Tibial artery (tissue), 4 donors: ENCODE data around the gene LETM1.

Source experiments
- DNase-seq, 2 donors: peaks; one replicate each; pipeline ENCODE4 v3.0.0-alpha.2; 2019
- H3K27ac ChIP-seq, 2 donors: fragments of 200-600 bp; sonication (generic) in 1 of 2; 1 replicate in 1 of 2; 2 replicates in 1 of 2; pipeline ENCODE4 v1.5.1; 2018 to 2019; ENCODE audit warnings: mild to moderate bottlenecking in 1 of 2
- H3K27me3 ChIP-seq, 2 donors: fragments of 200-600 bp; sonication (generic) in 1 of 2; one replicate each; pipeline versions ENCODE4 v1.5.1 to v1.6.0; 2016 to 2019
- H3K36me3 ChIP-seq, 3 donors: fragments of 200-600 bp; sonication (generic) in 2 of 3; one replicate each; pipeline ENCODE4 v1.5.1; 2016 to 2019; ENCODE audit warnings: mild to moderate bottlenecking in 2 of 3
- H3K4me1 ChIP-seq, 4 donors: fragments of 200-600 bp; sonication (generic) in 2 of 4; 1 replicate in 3 of 4; 2 replicates in 1 of 4; pipeline ENCODE4 v1.5.1; 2016 to 2019
- H3K4me3 ChIP-seq, 2 donors: fragments of 200-600 bp; sonication (generic) in 1 of 2; 1 replicate in 1 of 2; 2 replicates in 1 of 2; pipeline ENCODE4 v1.5.1; 2018 to 2019; ENCODE audit warnings: mild to moderate bottlenecking in 2 of 2
- H3K9me3 ChIP-seq, 3 donors: fragments of 200-600 bp; sonication (generic) in 1 of 3; one replicate each; pipeline ENCODE4 v1.5.1; 2016 to 2019
- CTCF ChIP-seq, 2 experiments: fragments of 200-600 bp in 1 of 2; fragments of 450-650 bp in 1 of 2; IDR thresholded peaks; one replicate each; pipeline ENCODE4 v1.5.1; 2017 to 2019; ENCODE audit warnings: antibody characterized with exemption in 2 of 2, mild to moderate bottlenecking in 1 of 2, moderate library complexity in 1 of 2
- intact Hi-C: fragments of 100-400 bp; cut with DNase I; formaldehyde crosslinking; loops from one replicate; pipeline ENCODE4 v1.15.0; 2023; ENCODE audit warnings: low total_unique reads

The LETM1 gene

GRCh38 chr4:1831331-1831730 lies 24.6 kb downstream of the LETM1 start:
- peaks cover 54 to 76% (median 73%) of the 10 kb centered on the region in 3 donors for H3K36me3 ChIP-seq
- H3K4me3 ChIP-seq, result no peak overlapping the region
- H3K4me1 ChIP-seq, result no peaks in the 10 kb centered on the region
- intact Hi-C loops, result loop anchor here (5.0 kb wide), 1 partner anchor 439 kb away; no protein-coding TSS in a partner anchor
- no peak for TF ChIP-seq CTCF (IDR thresholded peaks at IDR 0.05)
- no peak for DNase-seq
- no peak overlapping the region for H3K27ac ChIP-seq
- no peaks in the 10 kb centered on the region for H3K27me3 ChIP-seq
- no peaks in the 10 kb centered on the region for H3K9me3 ChIP-seq

DNA sequence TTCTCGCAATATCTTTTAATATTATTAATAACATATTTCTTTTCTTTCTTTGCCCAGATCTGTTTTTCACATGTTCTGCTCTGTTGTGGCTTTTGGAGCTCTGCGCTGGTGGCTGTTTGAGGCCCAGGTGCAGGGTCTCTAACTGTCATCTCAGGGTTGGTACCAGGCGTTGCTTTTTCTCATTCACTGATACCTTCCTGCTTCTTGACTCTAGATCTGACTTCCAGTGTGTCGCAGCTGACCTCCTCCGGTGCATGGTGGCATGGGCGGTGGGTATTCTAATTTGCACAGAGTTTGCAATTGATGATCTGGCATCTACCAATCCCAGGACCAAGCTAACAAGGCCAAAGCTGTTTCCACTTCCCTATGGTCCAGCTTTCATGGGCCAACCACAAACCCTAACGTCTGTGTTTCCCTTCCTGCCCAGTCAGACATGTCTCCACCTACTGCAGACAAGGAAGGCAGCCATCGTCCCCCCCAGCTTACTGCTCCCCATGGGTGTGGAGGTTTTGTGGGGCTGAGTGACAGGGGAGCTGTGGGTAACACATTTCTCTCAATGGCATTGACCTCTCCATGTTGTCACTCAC lies 25.2 kb downstream of the LETM1 start:
- DNase-seq, result no peak
- Histone ChIP-seq H3K9me3 (no peaks in the 10 kb centered on the region), H3K27ac (no peak overlapping the region), H3K4me1 (no peaks in the 10 kb centered on the region), H3K27me3 (no peaks in the 10 kb centered on the region), H3K4me3 (no peak overlapping the region), H3K36me3 (peaks cover 48 to 76% (median 73%) of the 10 kb centered on the region in 3 donors)
- intact Hi-C loops, result loop anchor here (5.0 kb wide), 1 partner anchor 438 kb away; no protein-coding TSS in a partner anchor
- TF ChIP-seq CTCF (IDR thresholded peaks at IDR 0.05), result no peak

DNA sequence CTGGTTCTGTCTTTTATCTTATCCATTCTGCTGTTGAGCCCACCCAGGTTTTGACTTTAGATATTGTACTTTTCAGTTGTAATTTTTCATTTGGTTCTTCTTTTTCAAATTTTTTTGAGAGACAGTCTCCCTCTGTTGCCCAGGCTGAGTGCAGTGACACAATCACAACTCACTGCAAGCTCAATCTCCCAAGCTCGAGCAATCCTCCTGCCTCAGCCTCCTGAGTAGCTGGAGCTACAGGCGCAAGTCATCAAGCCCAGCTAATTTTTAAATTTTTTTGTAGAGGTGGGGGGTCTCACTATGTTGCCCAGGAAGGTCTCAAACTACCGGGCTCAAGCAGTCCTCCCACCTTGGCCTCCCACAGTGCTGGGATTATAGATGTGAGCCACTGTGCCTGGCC lies 25.7 kb downstream of the LETM1 start:
- no peak for TF ChIP-seq CTCF (IDR thresholded peaks at IDR 0.05)
- Histone ChIP-seq H3K9me3 (no peaks in the 10 kb centered on the region), H3K27me3 (no peaks in the 10 kb centered on the region), H3K27ac (no peak overlapping the region), H3K4me3 (no peak overlapping the region), H3K36me3 (peaks cover 46 to 76% (median 73%) of the 10 kb centered on the region in 3 donors), H3K4me1 (no peaks in the 10 kb centered on the region)
- intact Hi-C loops, result loop anchor here (5.0 kb wide), 1 partner anchor 438 kb away; no protein-coding TSS in a partner anchor
- DNase-seq, result no peak

DNA sequence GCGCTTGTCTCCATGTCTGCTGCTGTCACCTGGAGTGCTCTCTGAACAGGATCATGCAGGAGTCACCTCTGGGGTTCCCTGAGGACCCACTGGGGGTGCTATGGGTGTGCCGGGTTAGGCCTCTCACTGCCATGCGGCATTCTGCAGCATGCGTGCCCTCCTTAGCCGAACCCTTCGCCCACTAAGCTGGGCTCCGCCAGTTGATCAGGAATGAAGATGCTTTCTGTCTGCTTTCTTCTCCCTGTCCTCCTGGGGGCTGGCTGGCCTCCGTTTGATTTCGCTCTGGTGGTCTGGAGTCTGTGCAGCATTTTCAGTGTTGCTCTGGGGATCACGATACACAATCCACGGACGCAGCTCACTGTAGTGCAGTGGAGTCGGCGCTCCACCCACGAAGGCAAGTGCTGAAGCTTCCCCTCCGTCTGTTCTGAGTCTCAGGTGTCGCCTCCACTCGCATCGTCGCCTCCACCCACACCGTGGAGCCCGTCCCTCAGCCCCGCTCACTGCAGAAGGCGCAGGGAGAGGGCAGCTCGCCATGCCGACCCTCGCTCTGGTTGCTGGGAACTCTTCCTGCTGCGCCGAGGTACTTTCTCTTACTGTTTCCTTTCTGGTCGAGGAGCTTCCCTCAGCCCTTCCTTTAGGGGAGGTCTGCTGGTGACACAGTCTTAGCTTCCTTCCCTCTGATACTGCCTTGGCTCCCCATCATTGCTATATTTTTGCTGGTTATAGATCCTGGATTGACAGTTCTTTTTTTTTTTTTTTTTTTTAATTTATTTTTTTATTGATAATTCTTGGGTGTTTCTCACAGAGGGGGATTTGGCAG lies 29.2 kb downstream of the LETM1 start:
- Histone ChIP-seq H3K27me3 (no peaks in the 10 kb centered on the region), H3K4me1 (no peaks in the 10 kb centered on the region), H3K4me3 (no peak overlapping the region), H3K9me3 (no peaks in the 10 kb centered on the region), H3K36me3 (peaks cover 50 to 76% (median 73%) of the 10 kb centered on the region in 3 donors), H3K27ac (no peak overlapping the region)
- no peak for DNase-seq
- intact Hi-C loops, result no loop called here
- TF ChIP-seq CTCF (IDR thresholded peaks at IDR 0.05), result no peak

DNA sequence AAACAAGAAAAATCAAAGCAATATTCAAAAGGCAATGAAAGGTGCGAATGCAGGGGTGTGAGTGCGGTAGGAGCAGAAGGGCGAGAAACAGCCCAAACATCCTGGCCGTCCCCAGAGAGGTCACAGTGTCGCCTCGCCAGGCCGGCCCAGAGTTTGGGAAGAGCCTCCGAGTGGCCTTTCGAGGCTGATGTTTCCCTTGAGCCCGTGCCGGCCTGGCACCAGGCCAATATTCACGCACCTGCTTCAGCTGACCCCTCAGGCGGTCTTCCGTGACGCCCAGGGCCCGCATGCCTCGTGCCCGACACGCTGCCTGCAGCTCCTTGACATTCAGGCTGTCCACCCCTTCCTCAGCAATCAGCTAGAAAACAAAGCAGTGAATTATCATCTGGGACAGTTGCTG lies 30.6 kb downstream of the LETM1 start:
- no peak for DNase-seq
- H3K9me3 ChIP-seq, result no peaks in the 10 kb centered on the region
- H3K36me3 ChIP-seq, result peaks cover 41 to 76% (median 66%) of the 10 kb centered on the region in 3 donors
- H3K4me1 ChIP-seq, result no peaks in the 10 kb centered on the region
- intact Hi-C loops, result no loop called here
- H3K4me3 ChIP-seq, result no peak overlapping the region
- TF ChIP-seq CTCF (IDR thresholded peaks at IDR 0.05), result no peak
- no peaks in the 10 kb centered on the region for H3K27me3 ChIP-seq
- H3K27ac ChIP-seq, result no peak overlapping the region
